EH (cell line): ENCODE measurements around the gene TTBK2.
"Not testable (repeated sequence)": the region's sequence is repeated elsewhere in the genome, so short reads cannot be mapped to it uniquely, and the experiment has no call there.

Source experiments
- DNase-seq: peaks from one replicate; pipeline ENCODE4 v3.0.0-alpha.2; 2015; ENCODE audit warnings: low read depth

Gene TTBK2

GRCh38 chr15:42825599-42825998 is 95.0 kb downstream of the TTBK2 start:
- no peak for DNase-seq

GRCh38 chr15:42820811-42821210 is 99.8 kb downstream of the TTBK2 start:
- DNase-seq = no peak

- DNase-seq = no peak
Observed at GRCh38 chr15:42819786-42820185, 100.8 kb downstream of the TTBK2 start.

- no peak for DNase-seq
Observed at GRCh38 chr15:42811433-42811832, 109.1 kb downstream of the TTBK2 start.

GRCh38 chr15:42808913-42809312 is 111.7 kb downstream of the TTBK2 start:
- no peak for DNase-seq

GRCh38 chr15:42805266-42805665 is 115.3 kb downstream of the TTBK2 start:
- no peak for DNase-seq

GRCh38 chr15:42804739-42805138 is 115.8 kb downstream of the TTBK2 start:
- peak; percentile 4 for DNase-seq

- DNase-seq = no peak
Observed at GRCh38 chr15:42803436-42803835, 117.1 kb downstream of the TTBK2 start.

GRCh38 chr15:42802168-42802567 is 118.4 kb downstream of the TTBK2 start:
- DNase-seq = no peak

- DNase-seq = peak; percentile 8
Observed at GRCh38 chr15:42800731-42801474, 119.7 kb downstream of the TTBK2 start.

- no peak for DNase-seq
Observed at GRCh38 chr15:42798802-42799201, 121.8 kb downstream of the TTBK2 start.

- DNase-seq = peak; percentile 21
Observed at GRCh38 chr15:42796955-42797782, 123.4 kb downstream of the TTBK2 start.

- DNase-seq = no peak
Observed at GRCh38 chr15:42788725-42789124, 131.9 kb downstream of the TTBK2 start.

- no peak for DNase-seq
Observed at GRCh38 chr15:42786978-42787377, 133.6 kb downstream of the TTBK2 start.

- no peak for DNase-seq
Observed at GRCh38 chr15:42785569-42785968, 135.0 kb downstream of the TTBK2 start.

- DNase-seq = no peak
Observed at GRCh38 chr15:42784705-42785104, 135.9 kb downstream of the TTBK2 start.

- no peak for DNase-seq
Observed at GRCh38 chr15:42782716-42783115, 137.9 kb downstream of the TTBK2 start.

GRCh38 chr15:42775416-42775815 is 145.2 kb downstream of the TTBK2 start:
- no peak for DNase-seq

GRCh38 chr15:42772901-42773300 is 147.7 kb downstream of the TTBK2 start:
- DNase-seq = no peak

- no peak for DNase-seq
Observed at GRCh38 chr15:42772144-42772543, 148.4 kb downstream of the TTBK2 start.

- DNase-seq = not testable (repeated sequence)
Observed at GRCh38 chr15:42766109-42766508, 154.5 kb downstream of the TTBK2 start.

- not testable (repeated sequence) for DNase-seq
Observed at GRCh38 chr15:42764154-42764731, 156.3 kb downstream of the TTBK2 start.

- not testable (repeated sequence) for DNase-seq
Observed at GRCh38 chr15:42761813-42762212, 158.8 kb downstream of the TTBK2 start.
